GM13977 (cell line): ENCODE results near the gene SP140.
"Not testable (repeated sequence)": the region's sequence is repeated elsewhere in the genome, so short reads cannot be mapped to it uniquely, and the experiment has no call there.

Source experiments
- DNase-seq: peaks from one replicate; pipeline ENCODE4 v3.0.0; 2012; ENCODE audit warnings: low spot score
- in situ Hi-C: fragments of 300-500 bp; cut with MboI; formaldehyde crosslinking; loops from one replicate; pipeline ENCODE4 v1.12.0; 2022; ENCODE audit warnings: low sequenced_read_pairs, low pct_unique_long_range_greater_than_20kb, mixed read lengths, inconsistent platforms; ENCODE audit not compliant: unreplicated experiment
- TF ChIP-seq, protein P1 (sequence below): IDR thresholded peaks from 2 replicates; pipeline ENCODE4 v1.5.1; 2012; ENCODE audit warnings: mild to moderate bottlenecking, control low read depth; ENCODE audit not compliant: insufficient read depth; ENCODE audit errors: extremely low read depth, missing control alignments

The SP140 gene

DNA sequence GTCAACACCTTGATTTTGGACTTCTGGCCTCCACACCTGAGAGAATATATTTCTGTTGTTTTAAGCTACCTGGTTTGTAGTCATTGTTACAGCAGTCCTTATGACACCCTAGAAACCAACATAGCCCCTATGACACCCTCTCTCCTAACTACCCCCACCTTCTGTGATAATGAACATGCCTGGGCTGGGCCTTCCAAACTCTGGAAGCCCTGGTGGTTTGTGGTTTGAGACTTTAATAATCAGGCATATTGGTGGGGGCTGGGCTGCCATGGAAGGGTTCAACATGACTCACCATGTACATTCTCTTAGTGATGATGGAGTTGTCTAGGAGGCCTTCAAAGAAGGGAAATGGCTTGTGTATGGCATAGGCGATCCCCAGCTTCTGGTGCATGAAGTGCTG lies 9.0 kb upstream of the SP140 start:
- DNase-seq = no peak
- TF ChIP-seq, protein P1, sequence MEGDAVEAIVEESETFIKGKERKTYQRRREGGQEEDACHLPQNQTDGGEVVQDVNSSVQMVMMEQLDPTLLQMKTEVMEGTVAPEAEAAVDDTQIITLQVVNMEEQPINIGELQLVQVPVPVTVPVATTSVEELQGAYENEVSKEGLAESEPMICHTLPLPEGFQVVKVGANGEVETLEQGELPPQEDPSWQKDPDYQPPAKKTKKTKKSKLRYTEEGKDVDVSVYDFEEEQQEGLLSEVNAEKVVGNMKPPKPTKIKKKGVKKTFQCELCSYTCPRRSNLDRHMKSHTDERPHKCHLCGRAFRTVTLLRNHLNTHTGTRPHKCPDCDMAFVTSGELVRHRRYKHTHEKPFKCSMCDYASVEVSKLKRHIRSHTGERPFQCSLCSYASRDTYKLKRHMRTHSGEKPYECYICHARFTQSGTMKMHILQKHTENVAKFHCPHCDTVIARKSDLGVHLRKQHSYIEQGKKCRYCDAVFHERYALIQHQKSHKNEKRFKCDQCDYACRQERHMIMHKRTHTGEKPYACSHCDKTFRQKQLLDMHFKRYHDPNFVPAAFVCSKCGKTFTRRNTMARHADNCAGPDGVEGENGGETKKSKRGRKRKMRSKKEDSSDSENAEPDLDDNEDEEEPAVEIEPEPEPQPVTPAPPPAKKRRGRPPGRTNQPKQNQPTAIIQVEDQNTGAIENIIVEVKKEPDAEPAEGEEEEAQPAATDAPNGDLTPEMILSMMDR = no peak
- in situ Hi-C loops = no loop called here

DNA sequence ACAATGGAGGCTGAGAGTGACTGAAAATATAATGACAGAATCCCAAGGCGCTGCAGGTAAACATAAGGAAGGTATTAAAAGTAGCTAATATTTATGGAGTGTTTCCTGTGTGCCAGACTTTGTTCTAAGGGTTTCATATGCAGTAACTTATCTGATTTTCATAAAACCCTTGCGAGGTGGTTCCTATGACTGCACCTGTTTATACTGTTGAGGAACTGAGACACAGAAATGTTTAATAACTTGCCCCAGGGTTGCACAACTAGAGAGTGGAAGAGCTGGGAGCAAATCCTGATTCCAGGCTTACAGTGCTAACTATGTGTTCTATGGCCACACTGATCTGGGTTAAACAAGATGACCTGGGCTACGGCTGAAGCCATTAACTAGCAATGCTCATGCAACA lies 8.1 kb upstream of the SP140 start:
- no peak for DNase-seq
- in situ Hi-C loops = no loop called here
- TF ChIP-seq, protein P1 = no peak

DNA sequence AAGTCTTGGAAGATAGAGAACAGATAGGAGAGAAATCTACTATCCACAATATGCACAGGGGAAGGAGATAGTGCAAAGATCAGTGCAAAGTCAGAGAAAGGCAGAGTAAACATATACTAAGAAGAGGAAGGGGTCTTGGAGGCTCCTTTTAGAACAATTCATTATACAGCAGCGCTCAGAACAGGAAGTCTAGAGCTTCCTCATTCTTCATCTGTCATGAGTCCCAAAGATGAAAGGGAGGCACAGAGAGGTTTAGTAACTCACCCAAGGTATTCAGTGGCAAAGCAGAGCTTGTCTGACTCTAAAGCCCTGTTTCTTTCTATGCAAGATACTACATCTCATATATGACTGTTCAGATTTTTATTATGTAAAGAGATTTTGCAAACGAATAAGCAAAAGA lies 7.1 kb upstream of the SP140 start:
- TF ChIP-seq, protein P1 = no peak
- in situ Hi-C loops = no loop called here
- DNase-seq = no peak

- in situ Hi-C loops = no loop called here
- TF ChIP-seq, protein P1 = no peak
- peak; percentile 57 for DNase-seq
Measured at GRCh38 chr2:230219419-230220331, 5.9 kb upstream of the SP140 start, which contains the start of gene SP110. SP110 (minus strand) TSS chr2:230219984; CDS start chr2:230216927, 3,057 bp downstream.

DNA sequence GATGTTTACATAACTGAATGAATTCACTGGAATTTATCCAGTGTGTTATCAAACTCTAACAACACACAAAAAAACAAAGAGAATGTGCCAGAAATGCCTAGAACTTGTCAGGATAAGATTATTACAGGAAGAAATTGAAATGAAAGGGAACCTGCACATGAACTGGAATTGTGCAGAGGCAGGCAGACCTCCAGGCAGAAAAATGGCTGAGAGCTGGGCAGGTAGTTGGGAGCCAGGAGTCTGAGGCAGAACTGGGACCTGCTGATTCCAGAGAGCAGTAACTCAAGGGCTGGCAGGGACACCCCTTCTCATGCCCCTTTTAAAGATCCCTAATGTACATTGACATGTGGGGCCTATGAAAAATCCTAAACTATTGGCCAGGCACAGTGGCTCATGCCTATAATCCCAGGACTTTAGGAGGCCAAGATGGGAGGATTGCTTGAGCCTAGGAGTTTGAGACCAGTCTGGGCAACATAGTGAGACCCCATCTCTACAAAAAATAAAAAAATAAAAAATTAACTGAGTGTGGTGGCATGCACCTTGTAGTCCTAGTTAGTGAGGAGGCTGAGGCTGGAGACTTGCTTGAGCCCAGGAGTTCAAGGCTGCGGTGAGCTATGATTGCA lies 5.1 kb upstream of the SP140 start:
- in situ Hi-C loops = no loop called here
- TF ChIP-seq, protein P1 = no peak
- no peak for DNase-seq

- DNase-seq = no peak
- TF ChIP-seq, protein P1 = no peak
- in situ Hi-C loops = no loop called here
Measured at GRCh38 chr2:230221493-230221892, 4.0 kb upstream of the SP140 start.

- DNase-seq, in situ Hi-C loops: not testable (repeated sequence)
Measured at GRCh38 chr2:230222829-230223228, 2.7 kb upstream of the SP140 start.
